HepG2 (cell line): ENCODE data around the gene CENPB. TPM values are rescaled to one million over a fixed set of nuclear protein-coding genes. Genes with fewer than 3 reads are reported as not detected.
A peak's percentile ranks its signal among the peaks of the same experiment; 100 is the strongest.

ENCODE experiments used
- ATF3 ChIP-seq: sonication (generic); formaldehyde crosslinking; IDR thresholded peaks from 2 replicates; pipeline ENCODE4 v1.4.0; 2020; ENCODE audit warnings: missing genetic modification reagents
- BRCA1 ChIP-seq: sonication (generic); formaldehyde crosslinking; IDR thresholded peaks from 2 replicates; pipeline ENCODE4 v1.4.0; 2020; ENCODE audit warnings: missing genetic modification reagents
- CTCF ChIP-seq: sonication (generic); formaldehyde crosslinking; IDR thresholded peaks from 2 replicates; pipeline ENCODE4 v1.5.0; 2020; ENCODE audit warnings: mild to moderate bottlenecking, missing genetic modification reagents, moderate library complexity
- ELF3 ChIP-seq: IDR thresholded peaks from 2 replicates; pipeline ENCODE4 v1.6.1; 2016; ENCODE audit warnings: missing genetic modification reagents, missing compliant biosample characterization
- ETV6 ChIP-seq: sonication (generic); formaldehyde crosslinking; conservative IDR thresholded peaks from 2 replicates; pipeline ENCODE4 v1.4.0; 2020; ENCODE audit warnings: missing genetic modification reagents
- GATA4 ChIP-seq: sonication (generic); IDR thresholded peaks from 2 replicates; pipeline ENCODE4 v1.6.1; 2016; ENCODE audit warnings: antibody characterized with exemption, low read depth, borderline replicate concordance
- GPN1 ChIP-seq: sonication (generic); formaldehyde crosslinking; IDR thresholded peaks from 2 replicates; pipeline ENCODE4 v1.5.1; 2020; ENCODE audit warnings: missing genetic modification reagents, borderline replicate concordance
- GTF3A ChIP-seq: sonication (generic); formaldehyde crosslinking; conservative IDR thresholded peaks from 2 replicates; pipeline ENCODE4 v1.4.0; 2020; ENCODE audit warnings: mild to moderate bottlenecking, missing genetic modification reagents
- KLF12 ChIP-seq: sonication (generic); formaldehyde crosslinking; IDR thresholded peaks from 2 replicates; pipeline ENCODE4 v1.4.0; 2020; ENCODE audit warnings: missing genetic modification reagents, borderline replicate concordance
- MED1 ChIP-seq: sonication (generic); formaldehyde crosslinking; IDR thresholded peaks from 2 replicates; pipeline ENCODE4 v1.4.0; 2020; ENCODE audit warnings: missing genetic modification reagents
- MIXL1 ChIP-seq: IDR thresholded peaks from 2 replicates; pipeline ENCODE4 v1.6.1; 2016
- MLLT10 ChIP-seq: sonication (generic); formaldehyde crosslinking; IDR thresholded peaks from 2 replicates; pipeline ENCODE4 v1.4.0; 2020; ENCODE audit warnings: missing genetic modification reagents
- NCOR1 ChIP-seq: fragments of 200-600 bp; sonication (generic); IDR thresholded peaks from 2 replicates; pipeline ENCODE4 v1.7.0; 2017; ENCODE audit warnings: antibody characterized with exemption, low read length, borderline replicate concordance
- PRMT3 ChIP-seq: sonication (generic); formaldehyde crosslinking; IDR thresholded peaks from 2 replicates; pipeline ENCODE4 v1.8.1; 2022; ENCODE audit warnings: low read depth, mild to moderate bottlenecking, moderate library complexity, missing genetic modification reagents, borderline replicate concordance
- SALL2 ChIP-seq: sonication (generic); formaldehyde crosslinking; IDR thresholded peaks from 2 replicates; pipeline ENCODE4 v1.8.1; 2023; ENCODE audit warnings: mild to moderate bottlenecking, missing genetic modification reagents, inconsistent platforms
- SMAD3 ChIP-seq: sonication (generic); formaldehyde crosslinking; IDR thresholded peaks from 2 replicates; pipeline ENCODE4 v1.4.0; 2020; ENCODE audit warnings: missing genetic modification reagents
- SMC3 ChIP-seq: IDR thresholded peaks from 2 replicates; pipeline ENCODE4 v1.6.1; 2011; ENCODE audit warnings: low read length, improper control_type of control experiment
- SP4 ChIP-seq: sonication (generic); formaldehyde crosslinking; IDR thresholded peaks from 2 replicates; pipeline ENCODE4 v1.8.1; 2023; ENCODE audit warnings: mild to moderate bottlenecking, missing genetic modification reagents
- XRCC5 ChIP-seq: fragments of 200-400 bp; formaldehyde crosslinking; optimal IDR thresholded peaks from 2 replicates; pipeline ENCODE3; 2017; ENCODE audit warnings: mild to moderate bottlenecking, low read length
- ZBTB33 ChIP-seq: sonication (generic); formaldehyde crosslinking; IDR thresholded peaks from 2 replicates; pipeline ENCODE4 v1.4.0; 2020; ENCODE audit warnings: missing genetic modification reagents
- ZFP41 ChIP-seq: sonication (generic); formaldehyde crosslinking; IDR thresholded peaks from 2 replicates; pipeline ENCODE4 v1.4.0; 2020; ENCODE audit warnings: mild to moderate bottlenecking, missing genetic modification reagents, borderline replicate concordance
- ZNF17 ChIP-seq: sonication (generic); formaldehyde crosslinking; IDR thresholded peaks from 2 replicates; pipeline ENCODE4 v1.5.0; 2020; ENCODE audit warnings: mild to moderate bottlenecking, missing genetic modification reagents
- ZNF260 ChIP-seq: sonication (generic); formaldehyde crosslinking; IDR thresholded peaks from 2 replicates; pipeline ENCODE4 v1.4.0; 2020; ENCODE audit warnings: missing genetic modification reagents, low read depth, mild to moderate bottlenecking, borderline replicate concordance
- ZNF326 ChIP-seq: sonication (generic); formaldehyde crosslinking; IDR thresholded peaks from 2 replicates; pipeline ENCODE4 v1.4.0; 2020; ENCODE audit warnings: missing genetic modification reagents, borderline replicate concordance
- ZNF34 ChIP-seq: sonication (generic); formaldehyde crosslinking; IDR thresholded peaks from 2 replicates; pipeline ENCODE4 v1.4.0; 2020; ENCODE audit warnings: mild to moderate bottlenecking, missing genetic modification reagents, borderline replicate concordance
- ZNF547 ChIP-seq: sonication (generic); formaldehyde crosslinking; IDR thresholded peaks from 2 replicates; pipeline ENCODE4 v1.5.1; 2020; ENCODE audit warnings: mild to moderate bottlenecking, missing genetic modification reagents
- ZNF580 ChIP-seq: IDR thresholded peaks from 2 replicates; pipeline ENCODE4 v1.6.1; 2016; ENCODE audit warnings: low read depth, borderline replicate concordance
- polyA plus RNA-seq, 8 experiments: library from polyadenylated mRNA; depleted of rRNA in 3 of 8; stranded (reverse) in 7 of 8; unstranded in 1 of 8; fragments of >200 nt; fragmentation: Illumina TruSeq in 4 of 8; extraction: Trizol in 4 of 8; gene quantifications; 2 replicates each; pipeline versions ENCODE4 v1.2.1 to v1.2.3, GENCODE V29; 2011 to 2016; ENCODE audit warnings: low read depth in 4 of 8, missing spikeins in 1 of 8, mixed read lengths in 1 of 8; ENCODE audit not compliant: insufficient read depth in 1 of 8
- total RNA-seq, 5 experiments: library from RNA; depleted of rRNA; stranded (reverse); fragments of >200 nt; fragmentation: Illumina TruSeq; extraction: Trizol; gene quantifications; 2 replicates each; pipeline ENCODE4 v1.2.3, GENCODE V29; 2016; ENCODE audit warnings: low read depth in 1 of 5

The CENPB gene
- total and polyA plus RNA-seq, 2 of the 13 experiments (the other 11 are each of a cell fraction or from before 2014, with no cell fraction given): 10.4 to 54.5 TPM

GRCh38 chr20:3820048-3820900, 33.7 kb upstream of the CENPB start, which contains the start of gene AP5S1 (continued):
- peak; percentile 70; the same call in 1 of the 2 replicates for TF ChIP-seq ZNF260 (CRISPR knock-in tag)
- TF ChIP-seq SALL2: peak; percentile 100
- peak; percentile 100 for TF ChIP-seq XRCC5
- peak; percentile 30; the same call in 1 of the 2 replicates for TF ChIP-seq NCOR1
- TF ChIP-seq GATA4: peak; percentile 37; the same call in 1 of the 2 replicates
- TF ChIP-seq ETV6: peak; percentile 98
- TF ChIP-seq ZFP41 (CRISPR knock-in tag): peak; percentile 87; the same call in 1 of the 2 replicates
- TF ChIP-seq SMAD3 (CRISPR knock-in tag): peak; percentile 90
- TF ChIP-seq BRCA1 (CRISPR knock-in tag): peak; percentile 92; the same call in 1 of the 2 replicates
- TF ChIP-seq ATF3 (CRISPR knock-in tag): peak; percentile 84
- TF ChIP-seq MED1 (CRISPR knock-in tag): peak; percentile 89
- TF ChIP-seq PRMT3 (CRISPR knock-in tag): peak; percentile 60; the same call in 1 of the 2 replicates
- peak; percentile 99 for TF ChIP-seq KLF12 (CRISPR knock-in tag)
- peak; percentile 92 for TF ChIP-seq SP4
- peak; percentile 99 for TF ChIP-seq ZNF34
- peak; percentile 69; the same call in 1 of the 2 replicates for TF ChIP-seq MIXL1 (CRISPR knock-in tag)
- peak; percentile 58; the same call in 1 of the 2 replicates for TF ChIP-seq GPN1 (CRISPR knock-in tag)
- no peak for TF ChIP-seq ZNF17
- peak; percentile 81; the same call in 1 of the 2 replicates for TF ChIP-seq GTF3A (CRISPR knock-in tag)
- peak; percentile 81 for TF ChIP-seq ELF3 (CRISPR knock-in tag)
- TF ChIP-seq MLLT10 (CRISPR knock-in tag): no peak
- no peak for TF ChIP-seq ZNF326 (CRISPR knock-in tag)
- peak; percentile 98 for TF ChIP-seq ZNF547 (CRISPR knock-in tag)
- TF ChIP-seq ZNF580 (CRISPR knock-in tag): peak; percentile 92; the same call in 1 of the 2 replicates
- peak; percentile 84 for TF ChIP-seq ZBTB33 (CRISPR knock-in tag)
- TF ChIP-seq CTCF (CRISPR knock-in tag): peak; percentile 97
- peak; percentile 51; the same call in 1 of the 2 replicates for TF ChIP-seq SMC3
